Gastrocnemius medialis (tissue), 4 donors: ENCODE data around the gene MND1. TPM values are rescaled to one million over a fixed set of nuclear protein-coding genes. Genes with fewer than 3 reads are reported as not detected.

Experiments
- ATAC-seq, 2 donors: fragments of 150-250 bp; one replicate each; pipeline ENCODE4 v1.9.1; 2016
- DNase-seq, 2 donors: peaks; one replicate each; pipeline ENCODE4 v3.0.0-alpha.2; 2019
- H3K27ac ChIP-seq, 4 donors: fragments of 200-600 bp; sonication (generic); 1 replicate in 1 of 4; 2 replicates in 3 of 4; pipeline ENCODE4 v1.5.1; 2016 to 2018; ENCODE audit warnings: mild to moderate bottlenecking in 2 of 4, moderate library complexity in 1 of 4
- H3K27me3 ChIP-seq, 3 donors: fragments of 200-600 bp; sonication (generic) in 2 of 3; 1 replicate in 1 of 3; 2 replicates in 2 of 3; pipeline versions ENCODE4 v1.5.1 to v1.6.0; 2016 to 2019; ENCODE audit warnings: mild to moderate bottlenecking in 1 of 3, moderate library complexity in 1 of 3
- H3K36me3 ChIP-seq, 2 donors: fragments of 200-600 bp; sonication (generic) in 1 of 2; one replicate each; pipeline ENCODE4 v1.5.1; 2017 to 2018
- H3K4me1 ChIP-seq, 2 donors: fragments of 200-600 bp; sonication (generic) in 1 of 2; one replicate each; pipeline ENCODE4 v1.5.1; 2016 to 2017; ENCODE audit warnings: mild to moderate bottlenecking in 2 of 2
- H3K4me3 ChIP-seq, 4 donors: fragments of 200-600 bp; sonication (generic) in 3 of 4; 1 replicate in 1 of 4; 2 replicates in 3 of 4; pipeline ENCODE4 v1.5.1; 2016 to 2019; ENCODE audit warnings: mild to moderate bottlenecking in 2 of 4
- H3K9me3 ChIP-seq, 3 donors: fragments of 200-600 bp; sonication (generic) in 2 of 3; 1 replicate in 1 of 3; 2 replicates in 2 of 3; pipeline ENCODE4 v1.5.1; 2016 to 2019
- CTCF ChIP-seq, 5 experiments: fragments of 450-650 bp in 3 of 5; fragments of 200-600 bp in 2 of 5; sonication (generic) in 2 of 5; IDR thresholded peaks in 4 of 5; conservative IDR thresholded peaks in 1 of 5; 1 replicate in 4 of 5; 2 replicates in 1 of 5; pipeline ENCODE4 v1.5.1; 2016 to 2019; ENCODE audit warnings: antibody characterized with exemption in 5 of 5, mild to moderate bottlenecking in 3 of 5, moderate library complexity in 3 of 5
- POLR2A ChIP-seq, 2 donors: fragments of 450-650 bp; IDR thresholded peaks; one replicate each; pipeline ENCODE4 v1.6.1; 2017; ENCODE audit warnings: antibody characterized with exemption in 2 of 2, mild to moderate bottlenecking in 2 of 2, moderate library complexity in 2 of 2
- in situ Hi-C, 4 donors: fragments of 200-750 bp; cut with MboI; loops; one replicate each; pipeline versions ENCODE4 v1.15.0 to v1.8.0; 2017; ENCODE audit warnings: low sequenced_read_pairs in 4 of 4
- intact Hi-C: fragments of 100-400 bp; cut with DNase I; formaldehyde crosslinking; loops from one replicate; pipeline ENCODE4 v1.15.1; 2023; ENCODE audit warnings: low total_unique reads
- total RNA-seq, 4 donors: library from RNA; depleted of rRNA; stranded (reverse); fragments of >200 nt; gene quantifications; one replicate each; pipeline versions ENCODE4 v1.1.0 to v1.2.3, GENCODE V29; 2016

The MND1 gene
- total RNA-seq, 4 donors from 2014 or later, result 1.6 TPM; not detected in 3

GRCh38 chr4:153365003-153365402, 20.5 kb downstream of the MND1 start:
- Histone ChIP-seq H3K4me1 (no peaks in the 10 kb centered on the region), H3K27ac (no peak overlapping the region), H3K4me3 (no peak overlapping the region), H3K9me3 (no peaks in the 10 kb centered on the region), H3K27me3 (no peaks in the 10 kb centered on the region), H3K36me3 (no peaks in the 10 kb centered on the region)
- TF ChIP-seq CTCF (IDR thresholded peaks at IDR 0.05 in 4 of 5, conservative IDR thresholded peaks at IDR 0.05 in 1 of 5) (no peak), POLR2A (IDR thresholded peaks at IDR 0.05) (no peak)
- in situ Hi-C loops, result no loop called here
- intact Hi-C loops, result no loop called here
- no peak for ATAC-seq
- no peak for DNase-seq

GRCh38 chr4:153366486-153366885, 22.0 kb downstream of the MND1 start:
- TF ChIP-seq POLR2A (IDR thresholded peaks at IDR 0.05), result no peak
- no peak for TF ChIP-seq CTCF (IDR thresholded peaks at IDR 0.05 in 4 of 5, conservative IDR thresholded peaks at IDR 0.05 in 1 of 5)

GRCh38 chr4:153367092-153367491, 22.6 kb downstream of the MND1 start:
- in situ Hi-C loops, result no loop called here
- Histone ChIP-seq H3K27me3 (no peaks in the 10 kb centered on the region), H3K4me3 (no peak overlapping the region), H3K4me1 (no peaks in the 10 kb centered on the region), H3K9me3 (no peaks in the 10 kb centered on the region), H3K27ac (no peak overlapping the region), H3K36me3 (no peaks in the 10 kb centered on the region)
- intact Hi-C loops, result no loop called here
- ATAC-seq, result no peak
- DNase-seq, result no peak
- TF ChIP-seq POLR2A (IDR thresholded peaks at IDR 0.05), result no peak
- no peak for TF ChIP-seq CTCF (IDR thresholded peaks at IDR 0.05 in 4 of 5, conservative IDR thresholded peaks at IDR 0.05 in 1 of 5)

More at GRCh38 chr4:153366486-153366885, 22.0 kb downstream of the MND1 start:
- H3K27ac ChIP-seq, result no peak overlapping the region
- intact Hi-C loops (no loop called here), in situ Hi-C loops (no loop called here)
- no peaks in the 10 kb centered on the region for H3K27me3 ChIP-seq
- DNase-seq (no peak), ATAC-seq (no peak)
- no peak overlapping the region for H3K4me3 ChIP-seq
- no peaks in the 10 kb centered on the region for H3K4me1 ChIP-seq
- H3K9me3 ChIP-seq, result no peaks in the 10 kb centered on the region
- H3K36me3 ChIP-seq, result no peaks in the 10 kb centered on the region

GRCh38 chr4:153369021-153369420, 24.5 kb downstream of the MND1 start:
- no peak for TF ChIP-seq CTCF (IDR thresholded peaks at IDR 0.05 in 4 of 5, conservative IDR thresholded peaks at IDR 0.05 in 1 of 5)
- no peak for TF ChIP-seq POLR2A (IDR thresholded peaks at IDR 0.05)
- Histone ChIP-seq H3K27ac (no peak overlapping the region), H3K4me1 (no peaks in the 10 kb centered on the region), H3K27me3 (no peaks in the 10 kb centered on the region), H3K9me3 (no peaks in the 10 kb centered on the region), H3K36me3 (no peaks in the 10 kb centered on the region), H3K4me3 (no peak overlapping the region)
- no peak for ATAC-seq
- no peak for DNase-seq
- intact Hi-C loops, result no loop called here
- in situ Hi-C loops, result no loop called here

GRCh38 chr4:153371701-153372234, 27.3 kb downstream of the MND1 start:
- Histone ChIP-seq H3K36me3 (no peaks in the 10 kb centered on the region), H3K9me3 (no peaks in the 10 kb centered on the region), H3K27me3 (no peaks in the 10 kb centered on the region), H3K4me3 (no peak overlapping the region), H3K4me1 (no peaks in the 10 kb centered on the region), H3K27ac (no peak overlapping the region)
- in situ Hi-C loops (no loop called here), intact Hi-C loops (no loop called here)
- no peak for ATAC-seq
- DNase-seq, result no peak
- TF ChIP-seq POLR2A (IDR thresholded peaks at IDR 0.05), result no peak
- TF ChIP-seq CTCF (IDR thresholded peaks at IDR 0.05 in 4 of 5, conservative IDR thresholded peaks at IDR 0.05 in 1 of 5), result no peak
